A375 (cell line): ENCODE data around the gene CENATAC. TPM values are rescaled to one million over a fixed set of nuclear protein-coding genes. Genes with fewer than 3 reads are reported as not detected.

Experiments used
- small RNA-seq: library from RNA; depleted of rRNA; stranded (forward); fragments of <200 nt; gene quantifications from one replicate; pipeline ENCODE3, GENCODE V24; 2014
- total RNA-seq: library from RNA; depleted of rRNA; stranded (reverse); fragments of >200 nt; shearing (Covaris generic); gene quantifications from 2 replicates; pipeline ENCODE4 v1.2.3, GENCODE V29; 2014; rRNA removed

The CENATAC gene
- 43.6 and 48.3 TPM in 2 replicates for total RNA-seq

GRCh38 chr11:118997627-118998387, at the start of gene CENATAC:
Gene CENATAC, plus strand, starts transcription at chr11:118998138. Its CDS starts 60 bp downstream, at chr11:118998198.

GRCh38 chr11:118956094-118956846, 41.7 kb upstream of the CENATAC start, which contains the start of gene UPK2:
Gene UPK2, plus strand, starts transcription at chr11:118956298. Its CDS starts 53 bp downstream, at chr11:118956351.

GRCh38 chr11:118971646-118972045, 26.3 kb upstream of the CENATAC start, which contains the start of gene FOXR1:
Gene FOXR1, plus strand, starts transcription at chr11:118971761. Its CDS starts 171 bp downstream, at chr11:118971932.

GRCh38 chr11:119018074-119018938, 20.4 kb downstream of the CENATAC start, which contains the start of the genes RPS25 and TRAPPC4:
Gene RPS25, minus strand, starts transcription at chr11:119018343. Its CDS starts 59 bp downstream, at chr11:119018284.
Gene TRAPPC4, plus strand, starts transcription at chr11:119018766. Its CDS starts 30 bp downstream, at chr11:119018796.

GRCh38 chr11:119030329-119031047, 32.5 kb downstream of the CENATAC start, which contains the start of gene SLC37A4:
Gene SLC37A4, minus strand, starts transcription at chr11:119030877.

GRCh38 chr11:119057000-119057769, 59.2 kb downstream of the CENATAC start, which contains the start of gene HYOU1:
Gene HYOU1, minus strand, starts transcription at chr11:119057205. Its CDS starts 1,045 bp downstream, at chr11:119056160.

Small RNA genes within 50 kb of the gene (small RNA-seq; reads per million reads assigned to genes)
- gene AP003392.2 (not detected), gene RF00017 (not detected), gene RF00019 (not detected)

Other genes starting within 250 kb of the CENATAC start
- gene DDX6, start 207.0 kb upstream of the CENATAC start, total RNA-seq: 61.6 and 63.4 TPM in 2 replicates
- gene CXCR5, start 114.2 kb upstream of the CENATAC start, total RNA-seq: not detected in 2 replicates
- 20.1 and 20.4 TPM in 2 replicates for gene BCL9L, start 72.2 kb upstream of the CENATAC start, total RNA-seq
- not detected in 2 replicates for gene UPK2, start 41.8 kb upstream of the CENATAC start, total RNA-seq
- not detected in 2 replicates for gene FOXR1, start 26.4 kb upstream of the CENATAC start, total RNA-seq
- gene RPS25, start 20.2 kb downstream of the CENATAC start, total RNA-seq: 1,513 and 1,807 TPM in 2 replicates
- 116 and 119 TPM in 2 replicates for gene TRAPPC4, start 20.6 kb downstream of the CENATAC start, total RNA-seq
- gene SLC37A4, start 32.7 kb downstream of the CENATAC start, total RNA-seq: 23.9 and 33.9 TPM in 2 replicates
- gene HYOU1, start 59.1 kb downstream of the CENATAC start, total RNA-seq: 183 and 189 TPM in 2 replicates
- 35.2 and 39.1 TPM in 2 replicates for gene VPS11, start 69.7 kb downstream of the CENATAC start, total RNA-seq
- 9.5 and 13.5 TPM in 2 replicates for gene HMBS, start 86.7 kb downstream of the CENATAC start, total RNA-seq
- 25.1 and 54.7 TPM in 2 replicates for gene DPAGT1, start 103.7 kb downstream of the CENATAC start, total RNA-seq
- gene C2CD2L, start 109.2 kb downstream of the CENATAC start, total RNA-seq: 17.9 and 18.2 TPM in 2 replicates
- gene HINFP, start 123.4 kb downstream of the CENATAC start, total RNA-seq: 10.7 and 13.2 TPM in 2 replicates
- gene ABCG4, start 150.9 kb downstream of the CENATAC start, total RNA-seq: 0.08 and 0.23 TPM in 2 replicates
- gene NLRX1, start 170.6 kb downstream of the CENATAC start, total RNA-seq: 19.2 and 24.3 TPM in 2 replicates
- 0.11 TPM in 1 of 2 replicates, not detected in the other for gene NHERF4, start 187.3 kb downstream of the CENATAC start, total RNA-seq
- gene CBL, start 208.2 kb downstream of the CENATAC start, total RNA-seq: 9.6 and 10.9 TPM in 2 replicates